Measurements from ENCODE around the gene LRRC3. TPM values are rescaled to one million over a fixed set of nuclear protein-coding genes. Genes with fewer than 3 reads are reported as not detected.

LRRC3 gene
- total and polyA plus RNA-seq, 7 experiments from 2014 or later: 0.06 to 3.3 (median 0.89) TPM

- H3K36me3 ChIP-seq (ENCODE audit: control insufficient read depth in 2 of 3, insufficient read depth in 3 of 3, low read length in 3 of 3): no peaks in the 10 kb centered on the region
- peaks cover 0 to 8% of the 10 kb centered on the region in 2 donors for H3K4me1 ChIP-seq (ENCODE audit: control insufficient read depth in 2 of 2, insufficient read depth in 2 of 2, low read length in 2 of 2)
- peak overlapping the region; percentile 33 to 88 (median 73) for H3K4me3 Mint-ChIP-seq
- ChIA-PET CTCF (interaction anchor here (1.1 kb wide), 1 partner anchor 25 kb away, joined by 4 read pairs; no protein-coding TSS in a partner anchor), POLR2A (no interaction called here)
- peaks cover 0 to 7% (median 4%) of the 10 kb centered on the region in 5 donors for H3K27me3 Mint-ChIP-seq
- H3K9me3 Mint-ChIP-seq: peaks cover 0 to 3% (median 0%) of the 10 kb centered on the region in 11 donors
- DNase-seq (peak in 6 of 9 donors; percentile 31 to 69 (median 50)), ATAC-seq (peak; percentile 68)
- no peaks in the 10 kb centered on the region for H3K9me3 ChIP-seq (ENCODE audit: control insufficient read depth in 2 of 3, low read length in 3 of 3)
- peak overlapping the region; percentile 42 for H3K27ac ChIP-seq (ENCODE audit: low read depth, low read length)
- peaks cover 5 to 19% (median 15%) of the 10 kb centered on the region in 7 donors for H3K4me1 Mint-ChIP-seq
- no peak overlapping the region for H3K4me3 ChIP-seq (ENCODE audit: low read length)
- intact Hi-C loops (cut with micrococcal nuclease): loop anchor here in 1 of 2 donors (10.0 kb wide), 1 partner anchor 161 kb away; no protein-coding TSS in a partner anchor
- no peaks in the 10 kb centered on the region for H3K36me3 Mint-ChIP-seq
- H3K27me3 ChIP-seq (ENCODE audit: control insufficient read depth in 2 of 2, insufficient read depth in 2 of 2, low read length in 2 of 2): no peaks in the 10 kb centered on the region
- peak overlapping the region in 5 of 9 donors; percentile 34 to 75 (median 54) for H3K27ac Mint-ChIP-seq
Measured at GRCh38 chr21:44485254-44485793, 30.0 kb downstream of the LRRC3 start.

GRCh38 chr21:44485796-44486195, 30.5 kb downstream of the LRRC3 start:
- Histone ChIP-seq H3K27ac (ENCODE audit: low read depth, low read length) (peak overlapping the region; percentile 42), H3K4me1 (ENCODE audit: control insufficient read depth in 2 of 2, insufficient read depth in 2 of 2, low read length in 2 of 2) (peaks cover 0 to 8% of the 10 kb centered on the region in 2 donors), H3K27me3 (ENCODE audit: control insufficient read depth in 2 of 2, insufficient read depth in 2 of 2, low read length in 2 of 2) (no peaks in the 10 kb centered on the region), H3K36me3 (ENCODE audit: control insufficient read depth in 2 of 3, insufficient read depth in 3 of 3, low read length in 3 of 3) (no peaks in the 10 kb centered on the region), H3K9me3 (ENCODE audit: control insufficient read depth in 2 of 3, low read length in 3 of 3) (no peaks in the 10 kb centered on the region), H3K4me3 (ENCODE audit: low read length) (no peak overlapping the region)
- Mint-ChIP-seq H3K36me3 (no peaks in the 10 kb centered on the region), H3K9me3 (peaks cover 0 to 3% (median 0%) of the 10 kb centered on the region in 11 donors), H3K27ac (peak overlapping the region in 7 of 9 donors; percentile 15 to 85 (median 36)), H3K4me1 (peaks cover 5 to 19% (median 15%) of the 10 kb centered on the region in 7 donors), H3K27me3 (peaks cover 0 to 7% (median 4%) of the 10 kb centered on the region in 5 donors), H3K4me3 (peak overlapping the region; percentile 12 to 88 (median 73))
- ChIA-PET POLR2A (no interaction called here), CTCF (interaction anchor here (1.1 kb wide), 1 partner anchor 25 kb away, joined by 4 read pairs; no protein-coding TSS in a partner anchor)
- no peak for ATAC-seq
- DNase-seq: peak in 3 of 9 donors; percentile 14 to 38 (median 24)
- intact Hi-C loops (cut with micrococcal nuclease): loop anchor here in 1 of 2 donors (10.0 kb wide), 1 partner anchor 161 kb away; no protein-coding TSS in a partner anchor

GRCh38 chr21:44486302-44486701, 31.0 kb downstream of the LRRC3 start:
- Histone ChIP-seq H3K27me3 (ENCODE audit: control insufficient read depth in 2 of 2, insufficient read depth in 2 of 2, low read length in 2 of 2) (no peaks in the 10 kb centered on the region), H3K4me1 (ENCODE audit: control insufficient read depth in 2 of 2, insufficient read depth in 2 of 2, low read length in 2 of 2) (peaks cover 0 to 8% of the 10 kb centered on the region in 2 donors), H3K9me3 (ENCODE audit: control insufficient read depth in 2 of 3, low read length in 3 of 3) (no peaks in the 10 kb centered on the region), H3K4me3 (ENCODE audit: low read length) (no peak overlapping the region), H3K36me3 (ENCODE audit: control insufficient read depth in 2 of 3, insufficient read depth in 3 of 3, low read length in 3 of 3) (no peaks in the 10 kb centered on the region), H3K27ac (ENCODE audit: low read depth, low read length) (no peak overlapping the region)
- H3K27ac Mint-ChIP-seq: peak overlapping the region in 6 of 9 donors; percentile 15 to 85 (median 30)
- no peaks in the 10 kb centered on the region for H3K36me3 Mint-ChIP-seq
- DNase-seq: no peak
- no peak for ATAC-seq
- ChIA-PET CTCF (interaction anchor here (1.1 kb wide), 1 partner anchor 24 kb away, joined by 4 read pairs; no protein-coding TSS in a partner anchor), POLR2A (no interaction called here)
- H3K27me3 Mint-ChIP-seq: peaks cover 0 to 7% (median 4%) of the 10 kb centered on the region in 5 donors
- peaks cover 0 to 3% (median 0%) of the 10 kb centered on the region in 11 donors for H3K9me3 Mint-ChIP-seq
- peak overlapping the region in 9 of 10 donors; percentile 38 to 88 (median 77) for H3K4me3 Mint-ChIP-seq
- intact Hi-C loops (cut with micrococcal nuclease): loop anchor here in 1 of 2 donors (10.0 kb wide), 1 partner anchor 162 kb away; no protein-coding TSS in a partner anchor
- peaks cover 5 to 19% (median 15%) of the 10 kb centered on the region in 7 donors for H3K4me1 Mint-ChIP-seq

GRCh38 chr21:44487831-44488230, 32.5 kb downstream of the LRRC3 start:
- DNase-seq (peak in 5 of 9 donors; percentile 19 to 52 (median 37)), ATAC-seq (no peak)
- H3K4me1 Mint-ChIP-seq: peaks cover 8 to 19% (median 15%) of the 10 kb centered on the region in 7 donors
- H3K27me3 Mint-ChIP-seq: peaks cover 0 to 15% (median 4%) of the 10 kb centered on the region in 5 donors
- intact Hi-C loops (cut with micrococcal nuclease): loop anchor here in 1 of 2 donors (10.0 kb wide), 1 partner anchor 163 kb away; no protein-coding TSS in a partner anchor
- no peak overlapping the region for H3K4me3 Mint-ChIP-seq
- Histone ChIP-seq H3K9me3 (ENCODE audit: control insufficient read depth in 2 of 3, low read length in 3 of 3) (peaks cover 0 to 4% (median 2%) of the 10 kb centered on the region in 3 experiments), H3K27ac (ENCODE audit: low read depth, low read length) (no peak overlapping the region), H3K36me3 (ENCODE audit: control insufficient read depth in 2 of 3, insufficient read depth in 3 of 3, low read length in 3 of 3) (no peaks in the 10 kb centered on the region), H3K4me3 (ENCODE audit: low read length) (no peak overlapping the region), H3K27me3 (ENCODE audit: control insufficient read depth in 2 of 2, insufficient read depth in 2 of 2, low read length in 2 of 2) (peaks cover 0 to 4% of the 10 kb centered on the region in 2 donors), H3K4me1 (ENCODE audit: control insufficient read depth in 2 of 2, insufficient read depth in 2 of 2, low read length in 2 of 2) (peaks cover 0 to 8% of the 10 kb centered on the region in 2 donors)
- H3K36me3 Mint-ChIP-seq: peaks cover 0 to 10% (median 3%) of the 10 kb centered on the region in 5 donors
- peaks cover 2 to 13% (median 8%) of the 10 kb centered on the region in 11 donors for H3K9me3 Mint-ChIP-seq
- ChIA-PET CTCF (no interaction called here), POLR2A (no interaction called here)
- H3K27ac Mint-ChIP-seq: no peak overlapping the region

- no peak overlapping the region for H3K4me3 Mint-ChIP-seq
- H3K9me3 Mint-ChIP-seq: peaks cover 4 to 19% (median 13%) of the 10 kb centered on the region in 11 donors
- no peak overlapping the region for H3K27ac Mint-ChIP-seq
- ChIA-PET POLR2A (no interaction called here), CTCF (no interaction called here)
- ATAC-seq (no peak), DNase-seq (no peak)
- intact Hi-C loops (cut with micrococcal nuclease): loop anchor here in 1 of 2 donors (10.0 kb wide), 1 partner anchor 165 kb away; no protein-coding TSS in a partner anchor
- Histone ChIP-seq H3K27ac (ENCODE audit: low read depth, low read length) (no peak overlapping the region), H3K4me1 (ENCODE audit: control insufficient read depth in 2 of 2, insufficient read depth in 2 of 2, low read length in 2 of 2) (peaks cover 0 to 8% of the 10 kb centered on the region in 2 donors), H3K4me3 (ENCODE audit: low read length) (no peak overlapping the region), H3K9me3 (ENCODE audit: control insufficient read depth in 2 of 3, low read length in 3 of 3) (peaks cover 0 to 8% (median 5%) of the 10 kb centered on the region in 3 experiments), H3K36me3 (ENCODE audit: control insufficient read depth in 2 of 3, insufficient read depth in 3 of 3, low read length in 3 of 3) (no peaks in the 10 kb centered on the region), H3K27me3 (ENCODE audit: control insufficient read depth in 2 of 2, insufficient read depth in 2 of 2, low read length in 2 of 2) (peaks cover 0 to 4% of the 10 kb centered on the region in 2 donors)
- peaks cover 0 to 11% (median 4%) of the 10 kb centered on the region in 5 donors for H3K27me3 Mint-ChIP-seq
- H3K36me3 Mint-ChIP-seq: peaks cover 0 to 15% (median 8%) of the 10 kb centered on the region in 5 donors
- H3K4me1 Mint-ChIP-seq: peaks cover 8 to 14% (median 12%) of the 10 kb centered on the region in 7 donors
Measured at GRCh38 chr21:44489962-44490361, 34.7 kb downstream of the LRRC3 start.

GRCh38 chr21:44490405-44490804, 35.1 kb downstream of the LRRC3 start:
- ChIA-PET POLR2A (no interaction called here), CTCF (interaction anchor here (1.2 kb wide), 1 partner anchor 243 kb away, joined by 3 read pairs; no protein-coding TSS in a partner anchor)
- Histone ChIP-seq H3K27ac (ENCODE audit: low read depth, low read length) (no peak overlapping the region), H3K4me1 (ENCODE audit: control insufficient read depth in 2 of 2, insufficient read depth in 2 of 2, low read length in 2 of 2) (peaks cover 0 to 8% of the 10 kb centered on the region in 2 donors), H3K9me3 (ENCODE audit: control insufficient read depth in 2 of 3, low read length in 3 of 3) (peaks cover 0 to 8% (median 5%) of the 10 kb centered on the region in 3 experiments), H3K36me3 (ENCODE audit: control insufficient read depth in 2 of 3, insufficient read depth in 3 of 3, low read length in 3 of 3) (no peaks in the 10 kb centered on the region), H3K27me3 (ENCODE audit: control insufficient read depth in 2 of 2, insufficient read depth in 2 of 2, low read length in 2 of 2) (peaks cover 0 to 4% of the 10 kb centered on the region in 2 donors), H3K4me3 (ENCODE audit: low read length) (no peak overlapping the region)
- intact Hi-C loops (cut with micrococcal nuclease): no loop called here
- Mint-ChIP-seq H3K27me3 (peaks cover 0 to 11% (median 3%) of the 10 kb centered on the region in 5 donors), H3K9me3 (peaks cover 4 to 19% (median 13%) of the 10 kb centered on the region in 11 donors), H3K36me3 (peaks cover 0 to 15% (median 8%) of the 10 kb centered on the region in 5 donors), H3K4me3 (no peak overlapping the region), H3K4me1 (peaks cover 7 to 10% (median 9%) of the 10 kb centered on the region in 7 donors), H3K27ac (no peak overlapping the region)
- ATAC-seq (no peak), DNase-seq (no peak)

All from naive thymus-derived CD4-positive, alpha-beta T cell (primary cell).